GM19238 (cell line): Measurements from ENCODE around the gene NEU1.
"Not testable (repeated sequence)": the region's sequence is repeated elsewhere in the genome, so short reads cannot be mapped to it uniquely, and the experiment has no call there.

Source experiments
- DNase-seq: peaks from one replicate; pipeline ENCODE4 v3.0.0; 2011; ENCODE audit warnings: low spot score; ENCODE audit not compliant: insufficient read length

Gene NEU1

DNA sequence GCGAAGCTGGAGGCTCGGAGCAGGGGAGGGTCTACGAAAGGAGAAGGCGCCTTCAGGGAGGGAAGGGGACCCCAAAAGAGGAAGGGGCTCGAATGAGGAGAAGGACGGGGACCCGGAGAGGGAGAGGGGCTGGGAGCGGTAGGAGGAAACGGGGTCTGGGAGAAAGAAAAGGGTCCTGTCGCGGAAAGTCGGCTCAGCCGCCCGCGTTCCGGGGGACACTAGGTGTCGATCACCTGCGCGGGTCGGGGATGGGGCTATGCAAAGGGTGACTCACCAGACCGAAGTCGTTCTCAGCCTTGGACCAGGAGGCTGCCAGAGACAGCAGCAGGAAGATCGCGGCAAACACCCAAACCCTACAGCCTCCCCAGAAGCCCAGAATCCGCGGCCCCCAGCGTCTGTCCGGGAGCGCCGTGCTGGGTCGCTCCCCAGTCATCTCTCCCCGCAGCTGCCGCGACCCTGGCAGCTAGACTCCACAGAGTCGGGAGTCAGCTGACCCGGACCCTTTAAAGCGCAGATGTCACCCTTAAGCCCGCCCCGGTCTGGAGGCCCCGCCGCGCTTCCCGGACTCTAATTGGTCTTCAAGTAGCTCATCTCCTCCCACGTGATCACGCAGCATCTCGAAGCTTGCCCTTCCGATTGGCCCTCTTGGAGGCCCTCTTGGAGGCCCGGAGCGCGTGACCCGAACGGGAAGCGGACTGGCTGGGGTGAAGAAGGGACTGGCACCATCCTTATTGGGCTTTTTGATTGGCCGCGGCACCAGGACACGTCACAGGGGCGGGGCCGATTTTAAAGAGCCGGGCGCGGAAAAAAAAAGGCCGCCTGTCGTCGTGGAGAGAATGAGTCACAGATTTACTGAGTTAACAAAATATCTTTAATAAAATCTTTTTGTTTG, at the start of gene NEU1:
Gene NEU1, minus strand, starts transcription at position 478 of the 892 bp plus-strand sequence. Its CDS starts 45 bp downstream, at position 433.
- DNase-seq = peak; percentile 99

DNA sequence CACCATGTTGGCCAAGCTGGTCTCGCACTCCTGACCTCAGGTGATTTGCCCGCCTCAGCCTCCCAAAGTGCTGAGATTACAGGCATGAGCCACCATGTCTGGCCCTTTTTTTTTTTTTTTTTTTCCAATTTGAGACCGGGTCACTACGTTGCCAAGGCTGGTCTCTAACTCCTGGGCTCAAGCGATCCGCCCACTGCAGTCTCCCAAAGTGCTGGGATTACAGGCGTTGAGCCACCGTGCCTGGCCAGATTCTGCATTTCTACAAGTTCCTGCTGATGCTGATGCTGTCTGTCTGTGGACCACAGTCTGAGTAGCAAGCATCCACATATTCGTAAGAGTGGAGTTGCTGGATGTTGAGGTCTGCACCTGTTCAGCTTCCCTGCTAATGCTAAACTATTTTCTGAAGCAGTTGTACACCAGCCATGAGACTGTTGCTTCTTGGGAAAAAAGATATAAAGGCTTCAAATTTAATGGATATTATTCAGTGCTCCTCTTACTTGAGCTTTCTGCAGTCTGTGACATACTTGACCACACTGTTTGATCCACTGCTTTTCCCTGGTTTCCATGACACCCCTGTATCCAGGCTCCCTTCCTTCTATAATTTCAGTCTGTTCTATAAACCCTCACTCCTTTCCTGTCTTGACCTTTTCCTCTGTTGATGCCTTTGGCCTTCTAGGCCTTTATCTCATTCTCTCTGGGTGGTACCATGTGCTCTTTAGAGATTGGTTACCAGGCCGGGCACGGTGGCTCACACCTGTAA, 49.4 kb upstream of the NEU1 start:
- no peak for DNase-seq

DNA sequence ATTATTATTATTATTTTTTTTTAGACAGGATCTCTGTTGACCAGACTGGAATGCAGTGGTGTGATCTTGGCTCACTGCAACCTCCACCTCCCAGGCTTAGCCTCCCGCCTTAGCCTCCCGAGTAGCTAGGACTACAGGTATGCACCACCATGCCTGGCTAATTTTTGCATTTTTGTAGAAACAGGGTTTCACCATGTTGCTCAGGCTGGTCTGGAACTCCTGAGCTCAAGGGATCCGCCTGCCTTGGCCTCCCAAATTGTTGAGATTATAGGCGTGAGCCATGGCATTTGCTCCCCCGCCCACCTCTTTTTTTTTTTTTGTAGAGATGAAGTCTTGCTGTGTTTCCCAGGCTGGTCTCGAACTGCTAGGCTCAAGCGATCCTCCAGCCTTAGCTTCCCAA, 46.7 kb upstream of the NEU1 start:
- not testable (repeated sequence) for DNase-seq

DNA sequence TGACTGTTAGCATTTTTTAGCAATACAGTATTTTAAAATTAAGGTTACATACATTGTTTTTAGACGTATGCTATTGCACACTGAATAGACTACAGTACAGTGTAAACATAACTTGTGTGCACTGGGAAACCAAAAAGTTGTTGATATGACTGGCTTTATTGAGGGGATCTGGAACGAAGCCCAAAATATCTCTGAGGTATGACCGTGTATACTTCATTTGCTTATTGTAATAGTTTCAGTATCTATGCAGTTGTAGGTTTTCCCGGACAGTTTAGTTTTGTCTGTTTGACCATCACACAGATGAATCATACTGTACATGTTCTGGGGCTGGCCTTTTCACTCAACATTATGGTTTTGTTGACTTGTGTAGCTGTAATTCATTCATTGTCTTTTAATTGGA, 46.2 kb upstream of the NEU1 start:
- DNase-seq = peak; percentile 37

DNA sequence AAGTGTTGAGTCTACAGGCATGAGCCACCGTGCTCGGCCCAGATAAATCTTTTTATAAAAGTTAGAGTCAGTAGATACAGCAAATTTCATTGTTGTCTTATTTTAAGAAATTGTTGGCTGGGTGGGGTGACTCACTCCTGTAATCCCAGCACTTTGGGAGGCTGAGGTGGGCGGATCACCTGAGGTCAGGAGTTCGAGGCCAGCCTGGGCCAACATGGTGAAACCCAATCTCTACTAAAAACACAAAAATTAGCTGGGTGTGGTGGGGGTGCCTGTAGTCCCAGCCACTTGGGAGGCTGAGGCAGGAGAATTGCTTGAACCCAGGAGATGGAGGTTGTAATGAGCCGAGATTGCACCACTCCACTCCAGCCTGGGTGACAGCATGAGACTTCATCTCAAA, 45.6 kb upstream of the NEU1 start:
- not testable (repeated sequence) for DNase-seq

DNA sequence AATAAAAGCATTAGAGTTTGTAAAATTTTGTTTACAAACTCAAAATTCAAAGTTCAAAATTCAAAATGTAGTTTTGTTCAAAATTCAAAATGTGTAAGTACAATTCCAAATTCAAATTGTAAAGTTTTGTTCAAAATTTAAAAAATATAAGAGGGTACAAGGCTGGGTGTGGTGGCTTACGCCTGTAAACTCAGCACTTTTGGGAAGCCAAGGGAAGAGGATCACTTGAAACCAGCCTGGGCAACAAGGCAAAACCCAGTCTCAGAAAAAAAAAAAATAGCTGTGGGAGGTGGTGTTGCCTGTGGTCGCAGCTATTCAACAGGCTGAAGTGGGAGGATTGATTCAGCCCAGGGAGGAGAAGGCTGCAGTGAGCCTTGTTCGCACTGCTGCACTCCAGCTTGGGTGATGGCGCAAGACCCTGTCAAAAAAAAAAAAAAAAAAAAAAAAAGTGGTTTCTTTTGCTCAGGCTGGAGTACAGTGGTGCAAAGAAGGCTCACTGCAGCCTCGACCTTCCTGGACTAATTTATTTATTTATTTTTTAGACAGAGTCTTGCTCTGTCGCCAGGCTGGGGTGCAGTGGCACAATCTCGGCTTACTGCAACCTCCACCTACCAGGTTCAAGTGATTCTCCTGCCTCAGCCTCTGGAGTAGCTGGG, 44.7 kb upstream of the NEU1 start:
- no peak for DNase-seq

DNA sequence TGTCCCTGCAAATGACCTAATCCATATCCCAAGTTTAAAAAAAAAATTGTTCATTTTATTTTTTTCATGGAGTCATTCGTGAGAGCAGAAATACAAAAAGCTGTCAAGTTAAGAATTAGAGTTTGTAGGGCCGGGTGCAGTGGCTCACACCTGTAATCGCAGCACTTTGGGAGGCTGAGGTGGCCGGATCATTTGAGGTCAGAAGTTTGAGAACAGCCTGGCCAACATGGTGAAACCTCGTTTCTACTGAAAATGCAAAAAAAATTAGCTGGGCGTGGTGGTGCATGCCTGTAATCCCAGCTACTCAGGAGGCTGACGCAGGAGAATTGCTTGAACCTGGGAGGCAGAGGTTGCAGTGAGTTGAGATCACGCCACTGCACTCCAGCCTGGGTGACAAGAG, 44.1 kb upstream of the NEU1 start:
- not testable (repeated sequence) for DNase-seq

DNA sequence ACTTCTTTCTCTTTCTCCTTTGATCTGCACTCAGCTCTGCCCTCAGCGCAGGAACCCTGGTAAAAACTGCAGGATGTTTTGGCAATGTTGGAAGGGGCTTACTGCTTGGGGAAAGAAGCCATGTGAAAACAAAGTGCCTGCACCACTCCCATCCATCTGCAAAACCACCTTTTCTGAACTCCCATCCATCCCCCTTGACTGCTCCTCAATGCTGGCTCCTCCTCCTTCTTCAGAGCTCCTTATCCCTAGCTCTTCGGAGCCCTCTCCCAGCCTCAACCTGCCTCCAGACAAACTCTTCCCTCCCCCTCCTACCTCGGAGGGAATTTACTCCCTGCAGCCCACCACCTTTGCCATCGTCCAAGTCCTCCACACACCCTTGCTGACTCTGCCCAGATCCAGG, 43.5 kb upstream of the NEU1 start:
- no peak for DNase-seq

DNA sequence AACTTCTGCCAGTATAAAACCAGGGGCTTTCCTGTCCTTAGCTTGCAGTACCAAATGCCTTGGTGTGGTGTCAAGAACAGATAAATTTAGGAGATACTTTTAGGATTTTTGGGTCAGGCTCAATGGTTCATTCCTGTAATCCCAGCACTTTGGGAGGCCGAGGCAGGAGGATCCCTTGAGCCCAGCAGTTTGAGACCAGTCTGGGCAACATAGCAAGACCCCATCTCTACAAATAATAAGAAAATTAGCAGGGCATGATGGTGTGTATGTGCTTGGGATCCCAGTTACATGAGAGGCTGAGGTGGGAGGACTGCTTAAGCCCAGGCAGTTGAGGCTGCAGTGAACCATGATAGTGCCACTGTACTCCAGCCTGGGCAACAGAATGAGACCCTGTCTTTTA, 42.4 kb upstream of the NEU1 start:
- no peak for DNase-seq

DNA sequence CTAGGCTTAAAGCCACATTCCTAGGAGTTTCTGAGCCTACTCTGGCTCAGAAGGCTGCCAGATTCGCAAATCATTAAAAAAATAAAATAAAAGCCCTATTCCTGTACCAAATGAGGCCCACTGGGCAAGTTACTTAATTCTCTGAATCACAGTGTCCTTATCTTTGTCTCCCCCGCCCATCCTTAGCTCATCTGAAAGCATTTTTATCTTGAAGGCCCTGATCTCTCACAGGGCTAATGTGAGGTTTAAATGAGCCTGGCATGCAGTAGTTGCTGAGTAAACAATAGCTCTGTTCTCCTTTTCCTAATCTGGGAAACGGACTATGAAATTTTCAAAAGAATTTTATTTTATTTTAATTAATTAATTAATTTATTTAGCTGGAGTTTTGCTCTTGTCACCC, 41.3 kb upstream of the NEU1 start:
- no peak for DNase-seq

DNA sequence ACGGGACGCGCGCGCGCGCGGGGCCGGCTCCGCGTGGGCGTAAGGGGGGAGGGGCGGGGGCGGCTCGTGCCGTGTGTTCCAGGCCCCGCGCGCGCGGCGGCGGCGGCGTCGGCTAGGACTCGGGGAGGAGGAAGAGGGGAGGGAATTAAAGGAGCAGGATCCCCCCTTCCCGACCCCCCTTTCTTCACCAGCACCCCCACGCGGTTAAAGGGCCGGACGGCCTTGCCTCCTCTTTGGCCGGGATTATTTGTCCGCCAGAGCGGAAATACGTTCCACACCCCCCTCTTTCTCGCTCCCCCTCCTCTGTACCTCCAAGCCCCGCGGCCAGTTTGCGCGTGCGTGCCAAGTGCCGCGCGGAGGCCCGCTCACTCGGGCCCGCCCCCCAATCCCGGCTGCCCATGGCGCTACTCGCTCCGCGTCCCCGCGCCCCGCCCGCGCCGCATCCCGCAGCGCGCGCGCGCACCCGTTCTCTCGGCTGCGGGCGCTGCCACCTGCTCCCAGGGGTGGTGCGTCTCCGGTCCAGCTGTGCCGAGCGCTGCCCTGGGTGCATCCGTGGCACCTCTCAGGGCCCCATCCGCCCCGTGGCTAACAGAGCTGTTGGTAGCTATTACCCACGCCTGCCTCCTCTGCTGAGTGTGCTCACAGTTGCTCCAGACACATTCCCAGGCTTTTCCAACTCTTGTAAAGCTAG, 39.5 kb upstream of the NEU1 start, which contains the start of gene ZBTB12:
Gene ZBTB12, minus strand, starts transcription at position 134 of the 691 bp plus-strand sequence. CDS start 781 bp downstream, outside the sequence.
- peak; percentile 88 for DNase-seq

DNA sequence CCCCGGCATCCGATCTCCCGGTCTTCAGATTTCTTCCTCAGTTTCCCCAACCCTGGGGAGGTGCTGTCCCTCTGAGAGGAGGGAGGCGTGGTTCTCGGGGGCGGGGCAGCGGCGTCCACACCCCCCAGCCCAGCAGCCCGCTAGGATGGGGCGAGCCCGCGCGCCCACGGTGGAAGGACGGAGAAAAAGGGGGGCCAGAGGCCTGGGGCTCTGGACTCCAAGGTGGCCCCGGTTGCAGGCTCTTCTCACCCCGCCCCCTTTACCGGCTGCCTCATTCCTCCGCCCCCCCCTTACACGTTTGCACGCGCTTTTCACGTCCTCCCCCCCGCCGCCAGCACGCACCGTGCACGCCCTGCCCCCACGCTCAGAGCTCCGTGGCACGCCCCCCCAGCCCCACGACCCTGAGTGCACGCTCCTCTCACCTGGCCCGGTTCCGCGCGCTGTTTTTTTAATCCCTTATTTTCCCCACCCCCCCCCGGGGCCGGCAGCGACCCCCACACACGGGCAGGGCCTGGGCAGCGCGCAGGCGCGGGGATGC, 38.9 kb upstream of the NEU1 start:
- peak; percentile 65 for DNase-seq

DNA sequence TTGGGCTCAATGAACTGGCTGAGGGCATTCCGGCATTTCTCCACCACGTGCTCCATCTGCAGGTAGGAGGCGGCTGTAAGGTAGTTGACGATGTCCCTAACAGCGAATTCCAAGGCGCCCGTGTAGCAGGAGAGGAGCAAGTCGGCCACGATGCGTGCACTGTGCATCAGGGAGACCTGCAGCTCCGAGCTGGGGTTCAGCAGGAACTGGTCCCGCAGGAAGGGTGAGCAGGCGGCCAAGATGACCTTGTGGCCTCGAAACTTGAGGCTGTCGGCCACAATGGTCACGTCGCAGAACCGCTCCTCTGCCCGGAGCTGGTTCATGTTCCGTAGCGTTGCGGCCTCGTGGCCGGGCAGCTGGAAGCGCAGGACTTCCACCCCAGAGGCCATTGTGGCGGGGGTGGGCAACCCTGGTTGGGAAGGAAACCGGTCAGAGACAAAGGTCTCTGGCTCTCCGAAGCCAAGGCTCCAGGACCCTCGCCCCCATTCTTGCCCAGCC, 38.3 kb upstream of the NEU1 start:
- DNase-seq = no peak

DNA sequence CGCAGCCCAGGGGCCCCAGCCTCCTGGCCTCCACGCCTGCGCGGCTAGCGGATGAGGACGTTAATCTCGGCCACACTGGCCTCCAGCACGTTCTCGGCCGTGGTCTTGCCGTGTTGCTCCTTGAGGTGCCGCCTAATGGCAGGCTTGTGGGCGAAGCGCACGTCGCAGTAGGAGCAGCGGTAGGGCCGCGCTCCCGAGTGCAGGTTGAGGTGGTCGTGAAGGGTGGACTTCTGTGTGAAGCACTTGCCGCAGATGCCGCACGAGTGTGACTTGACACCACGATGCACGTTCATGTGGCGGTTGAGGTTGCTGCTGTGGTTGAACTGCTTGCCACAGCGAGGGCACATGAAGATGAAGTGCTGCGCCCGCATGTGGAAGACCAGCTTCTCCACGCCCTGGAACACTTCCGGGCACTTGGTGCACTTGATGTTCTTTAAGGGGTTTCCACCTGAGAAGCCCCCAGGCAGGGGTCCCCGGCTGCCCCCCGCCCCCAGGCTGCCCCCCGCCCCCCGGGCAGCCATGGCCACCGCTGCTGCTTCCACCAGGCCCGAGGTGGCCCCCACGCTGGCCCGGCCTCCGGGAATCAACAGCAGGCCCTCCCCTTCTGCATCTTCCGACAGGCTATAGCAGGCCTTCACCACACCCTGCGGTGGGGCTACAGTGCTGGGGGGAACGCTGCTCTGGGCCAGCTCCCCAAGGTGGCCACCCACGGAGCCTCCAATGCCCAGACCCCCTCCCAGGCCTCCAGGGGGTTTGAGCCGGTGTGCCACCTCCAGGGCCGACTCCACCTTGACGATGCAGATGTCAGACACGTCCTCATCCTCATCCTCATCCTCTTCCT, 37.5 kb upstream of the NEU1 start:
- DNase-seq = no peak

DNA sequence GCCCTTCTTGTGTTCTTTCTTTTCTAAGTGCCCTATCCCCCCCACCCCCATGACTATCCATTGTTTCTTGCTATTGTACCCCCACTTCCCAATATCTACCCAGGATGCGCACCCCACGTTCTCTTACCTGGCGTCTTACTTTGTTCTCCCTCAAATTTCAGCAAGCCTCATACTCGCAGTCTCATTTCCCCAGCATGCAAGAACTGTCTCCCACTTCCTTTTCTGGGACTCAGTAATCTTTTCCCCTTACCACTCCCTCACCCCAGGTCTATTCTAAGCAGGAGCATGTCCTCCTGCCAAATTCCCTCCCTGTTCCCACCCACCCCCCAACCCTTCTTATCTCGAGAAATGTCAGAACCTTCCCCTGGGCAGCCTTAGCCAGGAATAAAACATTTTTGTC, 36.6 kb upstream of the NEU1 start:
- DNase-seq = no peak

DNA sequence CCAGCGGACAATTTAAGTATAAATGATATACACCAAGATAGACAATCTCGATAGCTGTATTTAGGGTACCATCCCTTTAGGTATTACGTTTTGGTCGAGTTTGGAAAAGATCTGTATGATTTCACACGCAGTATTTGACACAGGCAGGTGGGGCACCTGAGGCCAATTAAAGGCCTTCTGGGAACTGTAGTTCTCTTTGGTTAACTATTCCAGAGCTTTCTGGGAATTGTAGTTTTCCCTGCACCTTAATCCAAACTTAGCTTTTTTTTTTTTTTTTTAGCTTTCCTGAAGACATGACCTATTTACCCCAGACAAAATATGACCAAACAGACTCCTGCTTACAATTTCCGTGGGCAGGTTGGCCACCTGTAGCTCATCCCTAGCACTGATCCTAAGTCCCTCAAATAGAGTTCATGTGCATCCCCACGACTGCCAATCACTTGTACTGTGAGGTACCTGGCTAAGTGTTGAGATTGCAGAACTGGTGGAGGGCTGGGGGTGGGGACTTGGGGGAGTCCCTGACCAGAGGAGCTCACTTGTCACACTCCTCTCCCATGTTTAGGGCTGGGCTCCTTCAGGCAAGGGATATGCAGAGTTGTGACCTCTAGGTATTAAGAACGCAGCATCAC, 35.9 kb upstream of the NEU1 start:
- peak; percentile 61 for DNase-seq

DNA sequence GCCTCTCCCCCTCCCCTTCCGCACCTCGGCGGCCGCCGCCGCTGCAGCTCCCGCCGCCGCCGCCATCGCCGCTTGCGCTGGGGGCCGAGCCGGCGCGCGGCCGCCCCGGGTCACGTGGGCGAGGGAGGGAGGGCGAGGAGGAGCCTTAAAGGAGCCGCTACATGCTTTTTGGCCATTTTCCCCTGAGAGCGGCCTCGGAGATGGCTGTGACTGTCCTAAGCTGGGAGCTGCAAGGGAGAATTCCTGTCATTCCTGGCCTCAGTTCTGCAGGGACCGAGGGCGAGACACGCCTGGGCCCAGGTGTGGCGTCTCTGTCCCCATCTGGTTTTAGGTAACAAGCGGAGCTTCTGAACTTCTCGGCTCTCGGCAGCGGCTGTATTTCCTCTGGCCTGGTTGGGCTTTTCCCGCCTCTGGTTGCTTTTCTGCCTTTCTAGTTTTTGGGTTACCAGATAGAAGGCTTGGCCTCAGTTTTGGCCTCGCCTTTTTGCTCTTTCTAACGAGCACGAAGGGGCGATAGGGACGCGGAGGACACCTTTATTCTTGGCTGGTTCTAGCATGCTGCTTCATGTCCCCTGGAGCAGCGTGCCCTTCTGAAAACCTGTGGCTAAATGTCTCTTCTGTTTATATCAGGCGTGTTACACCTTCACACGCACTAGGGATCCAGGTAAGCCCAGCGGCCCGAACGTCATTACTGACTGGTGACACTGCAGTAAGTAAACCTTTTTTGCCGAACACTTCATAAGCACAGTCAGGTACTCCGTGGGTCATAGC, 35.2 kb upstream of the NEU1 start, which contains the start of gene EHMT2:
Gene EHMT2, minus strand, starts transcription at position 87 of the 771 bp plus-strand sequence. Its CDS starts 21 bp downstream, at position 66.
- peak; percentile 96 for DNase-seq

DNA sequence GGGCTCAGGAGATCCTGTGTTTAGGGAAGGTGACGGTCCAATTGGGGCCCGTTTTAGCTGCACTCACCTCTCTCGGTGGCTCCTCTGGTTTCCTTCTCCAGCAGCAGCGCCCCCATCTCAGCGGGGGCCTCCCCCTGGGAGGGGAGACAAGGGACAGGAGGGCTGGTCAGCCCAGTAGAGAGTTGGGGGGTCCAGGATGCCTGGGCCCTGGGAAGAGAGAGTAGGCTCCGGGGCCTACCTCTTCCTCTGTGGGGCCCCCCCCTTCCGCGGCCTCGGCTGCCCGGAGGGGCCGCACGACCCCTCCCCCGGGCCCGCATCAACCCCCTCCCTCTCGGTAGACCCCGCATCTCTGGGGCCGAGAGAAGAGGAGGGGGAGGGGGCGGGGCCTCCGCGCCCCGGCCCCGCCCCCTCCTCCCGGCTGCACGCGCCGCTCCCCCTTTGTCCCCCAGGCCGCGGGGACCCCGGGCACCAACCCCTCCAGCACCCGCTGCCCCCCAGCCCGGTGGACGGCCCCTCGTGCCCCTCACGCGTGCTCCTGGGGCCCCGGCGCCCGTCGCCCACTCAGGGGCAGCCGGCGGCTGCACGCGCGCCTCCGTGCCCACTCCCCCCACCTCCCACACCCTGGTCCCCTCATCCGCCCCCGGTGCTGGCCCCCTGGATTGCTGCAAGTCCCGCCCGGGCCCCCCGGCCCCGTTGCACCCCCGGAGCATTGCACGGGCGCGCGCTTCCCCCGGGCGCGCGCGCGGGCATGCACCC, 34.4 kb upstream of the NEU1 start:
- no peak for DNase-seq
